ENCODE measurements around the gene FAP. TPM values are rescaled to one million over a fixed set of nuclear protein-coding genes. Genes with fewer than 3 reads are reported as not detected.

FAP gene
- total RNA-seq, 2 experiments from 2014 or later = not detected

DNA sequence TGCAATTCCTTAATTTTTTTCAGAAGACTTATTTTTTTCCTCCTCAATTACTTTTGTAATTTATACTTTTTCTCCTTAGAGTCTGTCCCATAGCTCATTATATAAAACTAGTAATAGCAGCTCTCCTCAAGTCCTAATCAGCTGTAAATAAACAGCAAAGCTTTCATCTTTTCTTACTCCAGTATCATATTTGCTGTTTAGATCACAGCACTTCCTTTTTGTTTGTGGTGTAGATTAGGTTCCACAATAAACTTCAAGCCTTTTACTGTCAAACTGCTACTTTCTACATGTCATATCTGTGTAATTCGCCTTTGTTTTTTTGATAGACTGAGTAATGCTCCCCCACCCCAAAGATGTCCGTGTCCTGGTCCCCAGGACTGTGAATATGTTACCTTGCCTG is 116.7 kb downstream of the FAP start:
- Mint-ChIP-seq H3K9me3 (peaks cover 2% of the 10 kb centered on the region), H3K27ac (no peak overlapping the region), H3K36me3 (ENCODE audit: low read depth) (no peaks in the 10 kb centered on the region), H3K4me1 (peaks cover 28% of the 10 kb centered on the region), H3K27me3 (no peaks in the 10 kb centered on the region), H3K4me3 (no peak overlapping the region)
- ChIA-PET POLR2A (interaction anchor here (1.1 to 1.3 kb wide), 3 partner anchors 129 to 818 kb away, joined by 3 read pairs; partner anchors contain the start of gene PSMD14), CTCF (interaction anchor here (0.6 to 3.8 kb wide), 13 partner anchors 27 to 539 kb away, joined by 3 to 41 read pairs (median 3); partner anchors contain the start of gene IFIH1)
- DNase-seq = no peak

GRCh38 chr2:162126111-162126519 is 117.1 kb downstream of the FAP start:
- Mint-ChIP-seq H3K4me3 (no peak overlapping the region), H3K9me3 (peaks cover 2% of the 10 kb centered on the region), H3K4me1 (peaks cover 28% of the 10 kb centered on the region), H3K27me3 (no peaks in the 10 kb centered on the region), H3K36me3 (ENCODE audit: low read depth) (no peaks in the 10 kb centered on the region), H3K27ac (no peak overlapping the region)
- DNase-seq = no peak
- POLR2A ChIA-PET = interaction anchor here (1.3 kb wide), 2 partner anchors 174 to 818 kb away, joined by 3 read pairs; partner anchors contain the start of gene PSMD14
- CTCF ChIA-PET = interaction anchor here (0.6 to 3.8 kb wide), 14 partner anchors 28 to 539 kb away, joined by 3 to 41 read pairs (median 3); partner anchors contain the start of gene IFIH1

DNA sequence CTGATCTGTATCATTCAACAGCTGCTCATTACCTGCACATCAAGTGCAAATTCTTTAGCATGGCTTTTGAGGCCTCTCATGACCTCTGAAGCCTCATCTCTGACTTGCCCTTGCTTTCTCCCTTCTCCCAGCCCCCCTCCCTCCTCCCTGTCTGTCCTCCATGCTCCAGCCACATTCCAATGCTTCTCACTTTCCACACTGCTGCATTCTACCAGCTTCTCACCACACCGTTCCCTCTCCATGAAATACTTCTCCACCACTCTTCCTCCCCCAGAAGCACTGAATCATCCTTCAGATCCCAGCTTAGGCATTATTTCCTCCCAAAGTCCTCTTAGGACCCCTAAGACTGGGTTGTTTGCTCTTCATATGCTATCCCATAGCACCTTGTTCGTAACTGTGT is 118.1 kb downstream of the FAP start:
- ChIA-PET CTCF (interaction anchor here (0.6 to 3.8 kb wide), 17 partner anchors 8 to 1061 kb away, joined by 3 to 41 read pairs (median 4); partner anchors contain the start of gene IFIH1), POLR2A (interaction anchor here (1.1 to 1.3 kb wide), 3 partner anchors 112 to 817 kb away, joined by 3 read pairs; partner anchors contain the start of gene PSMD14)
- Mint-ChIP-seq H3K4me3 (no peak overlapping the region), H3K4me1 (peaks cover 28% of the 10 kb centered on the region), H3K9me3 (no peaks in the 10 kb centered on the region), H3K27ac (no peak overlapping the region), H3K27me3 (no peaks in the 10 kb centered on the region), H3K36me3 (ENCODE audit: low read depth) (no peaks in the 10 kb centered on the region)
- no peak for DNase-seq

- peaks cover 28% of the 10 kb centered on the region for H3K4me1 Mint-ChIP-seq
- H3K36me3 Mint-ChIP-seq (ENCODE audit: low read depth) = no peaks in the 10 kb centered on the region
- POLR2A ChIA-PET = interaction anchor here (1.1 kb wide), 1 partner anchor 111 kb away, joined by 3 read pairs; no protein-coding TSS in a partner anchor
Observed at GRCh38 chr2:162123806-162124758, 119.2 kb downstream of the FAP start.

More at GRCh38 chr2:162123806-162124758, 119.2 kb downstream of the FAP start:
- no peaks in the 10 kb centered on the region for H3K9me3 Mint-ChIP-seq
- CTCF ChIA-PET = interaction anchor here (0.9 to 3.8 kb wide), 11 partner anchors 9 to 537 kb away, joined by 3 to 41 read pairs (median 5); no protein-coding TSS in a partner anchor
- DNase-seq = no peak
- no peak overlapping the region for H3K27ac Mint-ChIP-seq
- no peaks in the 10 kb centered on the region for H3K27me3 Mint-ChIP-seq
- no peak overlapping the region for H3K4me3 Mint-ChIP-seq

Other genes with a start within 250 kb of the FAP start
- 100 to 1,000 TPM; 122 to 126 TPM for gene DPP4, start 169.2 kb downstream of the FAP start, total RNA-seq
- gene GCG, start 91.2 kb downstream of the FAP start, total RNA-seq = not detected
- gene IFIH1, start 75.2 kb upstream of the FAP start, total RNA-seq = 10 to 100 TPM; 63.9 to 66.9 TPM
- gene GCA, start 100.7 kb upstream of the FAP start, total RNA-seq = 10 to 100 TPM; 15.4 to 17.0 TPM

All from activated CD4-positive, alpha-beta memory T cell treated with anti-CD3 and anti-CD28 coated beads, Interleukin-2, amount 10 ng/mL, durations not matched to agents 7 days and 5 days (primary cell).